Frontal cortex (tissue), 4 donors: Measurements from ENCODE around the gene BAHCC1. TPM values are rescaled to one million over a fixed set of nuclear protein-coding genes. Genes with fewer than 3 reads are reported as not detected.
A peak's percentile ranks its signal among the peaks of the same experiment; 100 is the strongest.
"Not testable (repeated sequence)": the region's sequence is repeated elsewhere in the genome, so short reads cannot be mapped to it uniquely, and the experiment has no call there.

Source experiments
- DNase-seq, 2 donors: peaks; one replicate each; pipeline ENCODE4 v3.0.0; 2012; ENCODE audit warnings: low spot score in 2 of 2
- FAIRE-seq: peaks from 2 replicates; lab custom pipeline; 2012; peaks lifted over from hg19 to GRCh38; lab: Jason Lieb, UNC
- total RNA-seq: library from RNA; depleted of rRNA; stranded (reverse); fragments of >200 nt; gene quantifications from one replicate; pipeline ENCODE4 v1.2.3, GENCODE V29; 2014
- donor health status: control.
- donor health status: control.
- donor health status: control.

Gene BAHCC1
- total RNA-seq, 1 donor from 2014 or later: 5.7 TPM

GRCh38 chr17:81420769-81421462 lies 25.7 kb downstream of the BAHCC1 start:
- FAIRE-seq (no peak), DNase-seq (peak; percentile 78 to 83)

GRCh38 chr17:81422776-81423697 lies 27.8 kb downstream of the BAHCC1 start:
- DNase-seq: no peak
- FAIRE-seq: no peak

DNA sequence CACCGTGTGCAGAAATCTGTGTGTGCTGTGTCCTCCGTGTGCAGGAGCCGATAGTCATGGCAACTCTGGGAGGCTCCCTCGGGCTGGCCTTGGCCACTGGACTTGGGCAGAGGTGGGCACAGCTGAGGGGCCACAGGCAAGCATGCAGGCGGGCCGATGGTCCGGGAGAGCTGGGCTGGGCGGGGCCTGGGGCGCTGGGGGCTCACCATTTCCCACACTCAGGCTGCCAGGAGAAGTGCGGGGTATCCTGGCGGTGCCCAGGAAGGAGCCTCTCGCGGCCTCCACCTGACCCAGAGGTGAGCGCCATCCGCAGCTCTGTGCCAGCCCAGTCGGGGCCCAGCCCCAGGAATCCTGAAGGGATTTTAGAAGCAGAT lies 28.4 kb downstream of the BAHCC1 start:
- no peak for FAIRE-seq
- no peak for DNase-seq

DNA sequence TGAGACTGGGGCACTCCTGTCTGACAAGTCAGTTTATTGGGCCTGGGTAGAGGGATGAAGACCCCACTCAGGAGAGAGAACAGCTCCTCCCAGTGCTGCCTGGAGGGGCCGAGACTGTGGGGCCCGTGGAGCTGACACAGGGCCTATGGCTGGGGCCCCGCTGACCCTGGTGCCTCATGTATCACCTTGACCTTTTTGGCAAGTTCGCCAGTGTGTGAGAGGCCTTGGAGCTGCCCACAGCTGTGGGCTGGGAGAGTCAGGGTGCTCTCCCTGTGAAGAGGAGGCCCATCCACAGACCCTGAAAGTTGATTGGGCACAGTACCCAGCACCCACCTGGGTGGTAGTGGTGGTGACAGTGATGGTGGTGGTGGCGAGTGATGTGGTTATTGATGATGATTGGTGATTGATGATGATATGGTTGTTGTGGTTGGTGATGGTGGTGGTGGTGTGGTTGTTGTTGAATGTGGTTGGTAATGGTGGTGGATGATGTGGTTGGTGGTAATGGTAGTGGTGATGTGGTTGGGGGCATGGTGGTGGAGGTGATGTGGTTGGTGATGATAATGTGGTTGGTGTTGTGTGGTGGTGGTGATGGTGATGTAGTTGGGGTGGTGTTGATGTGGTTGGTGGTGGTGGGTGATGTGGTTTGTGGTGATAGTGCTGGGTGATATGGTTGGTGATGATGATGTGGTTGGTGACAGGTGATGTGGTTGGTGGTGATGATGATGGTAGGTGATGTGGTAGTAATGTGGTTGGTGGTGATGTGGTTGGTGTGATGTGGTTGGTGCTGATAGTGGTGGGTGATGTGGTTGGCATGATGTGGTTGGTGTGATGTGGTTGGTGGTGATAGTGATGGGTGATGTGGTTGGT lies 29.1 kb downstream of the BAHCC1 start:
- FAIRE-seq (no peak), DNase-seq (no peak)

DNA sequence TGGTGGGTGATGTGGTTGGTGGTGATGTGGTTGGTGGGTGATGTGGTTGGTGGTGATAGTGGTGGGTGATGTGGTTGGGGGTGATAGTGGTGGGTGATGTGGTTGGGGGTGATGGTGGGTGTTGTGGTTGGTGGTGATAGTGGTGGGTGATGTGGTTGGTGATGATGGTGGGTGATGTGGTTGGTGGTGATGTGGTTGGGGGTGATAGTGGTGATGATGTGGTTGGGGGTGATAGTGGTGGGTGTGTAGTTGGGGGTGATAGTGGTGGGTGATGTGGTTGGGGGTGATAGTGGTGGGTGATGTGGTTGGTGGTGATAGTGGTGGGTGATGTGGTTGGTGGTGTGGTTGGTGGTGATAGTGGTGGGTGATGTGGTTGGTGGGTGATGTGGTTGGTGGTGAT lies 29.8 kb downstream of the BAHCC1 start:
- not testable (repeated sequence) for DNase-seq, FAIRE-seq

- not testable (repeated sequence) for DNase-seq, FAIRE-seq
These were observed 30.6 kb downstream of the BAHCC1 start for GRCh38 chr17:81425716-81426392.

DNA sequence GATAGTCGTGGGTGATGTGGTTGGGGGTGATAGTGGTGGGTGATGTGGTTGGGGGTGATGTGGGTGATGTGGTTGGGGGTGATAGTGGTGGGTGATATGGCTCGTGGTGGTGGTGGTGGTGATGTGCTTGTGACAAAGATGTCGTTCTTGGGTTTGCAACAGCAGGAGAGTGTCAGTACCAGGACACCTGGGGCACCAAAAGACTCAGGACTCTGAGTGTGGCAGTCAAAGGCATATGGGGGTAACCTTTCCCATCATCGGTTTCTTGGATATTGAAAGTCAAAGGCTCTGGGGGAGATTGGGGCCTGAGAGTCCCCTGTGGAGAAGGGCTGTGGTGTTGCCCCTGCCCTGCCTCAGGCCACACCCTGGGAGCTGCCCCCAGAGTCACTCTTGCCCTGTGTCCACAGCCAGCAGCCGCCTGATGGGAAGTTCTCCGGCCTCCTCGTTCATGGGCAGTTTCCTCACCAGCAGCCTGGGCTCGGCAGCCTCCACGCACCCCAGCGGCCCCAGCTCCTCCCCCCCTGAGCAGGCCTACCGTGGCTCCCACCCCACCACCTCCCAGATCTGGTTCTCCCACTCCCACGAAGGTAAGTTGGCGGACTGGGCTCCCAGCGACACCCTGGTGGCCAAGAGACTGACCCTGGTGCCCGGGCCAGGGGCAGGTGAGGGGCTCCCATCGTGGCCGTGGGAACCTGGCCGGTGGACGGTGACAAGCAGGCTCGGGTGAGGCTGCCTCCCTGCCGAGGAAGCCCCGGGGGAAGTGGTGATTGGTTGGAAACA lies 31.3 kb downstream of the BAHCC1 start:
- FAIRE-seq (no peak), DNase-seq (no peak)

- no peak for DNase-seq
- FAIRE-seq: no peak
These were observed 32.2 kb downstream of the BAHCC1 start for GRCh38 chr17:81427173-81428120.

DNA sequence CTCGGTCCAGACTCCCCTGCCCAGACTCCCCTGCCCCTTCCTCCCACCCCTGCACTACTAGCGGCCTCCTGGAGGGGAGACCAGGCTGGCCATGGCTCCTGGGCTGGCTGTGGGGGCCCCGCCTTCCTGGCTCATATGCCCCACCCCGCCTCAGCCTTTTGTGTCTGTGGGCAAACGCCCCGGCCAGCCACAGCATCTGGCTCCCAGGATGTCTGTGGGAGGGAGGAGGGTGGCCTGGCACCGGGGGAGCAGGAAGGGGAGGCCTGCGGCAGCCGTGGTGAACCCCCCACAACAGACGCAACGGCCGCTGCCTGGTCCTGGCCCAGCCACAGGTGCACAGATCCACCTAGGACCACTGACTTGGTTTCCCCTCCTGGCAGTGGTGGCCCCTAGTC lies 32.9 kb downstream of the BAHCC1 start:
- DNase-seq: peak in 1 of 2 donors; percentile 71
- FAIRE-seq: no peak

GRCh38 chr17:81428516-81428915 lies 33.3 kb downstream of the BAHCC1 start:
- FAIRE-seq (no peak), DNase-seq (no peak)

DNA sequence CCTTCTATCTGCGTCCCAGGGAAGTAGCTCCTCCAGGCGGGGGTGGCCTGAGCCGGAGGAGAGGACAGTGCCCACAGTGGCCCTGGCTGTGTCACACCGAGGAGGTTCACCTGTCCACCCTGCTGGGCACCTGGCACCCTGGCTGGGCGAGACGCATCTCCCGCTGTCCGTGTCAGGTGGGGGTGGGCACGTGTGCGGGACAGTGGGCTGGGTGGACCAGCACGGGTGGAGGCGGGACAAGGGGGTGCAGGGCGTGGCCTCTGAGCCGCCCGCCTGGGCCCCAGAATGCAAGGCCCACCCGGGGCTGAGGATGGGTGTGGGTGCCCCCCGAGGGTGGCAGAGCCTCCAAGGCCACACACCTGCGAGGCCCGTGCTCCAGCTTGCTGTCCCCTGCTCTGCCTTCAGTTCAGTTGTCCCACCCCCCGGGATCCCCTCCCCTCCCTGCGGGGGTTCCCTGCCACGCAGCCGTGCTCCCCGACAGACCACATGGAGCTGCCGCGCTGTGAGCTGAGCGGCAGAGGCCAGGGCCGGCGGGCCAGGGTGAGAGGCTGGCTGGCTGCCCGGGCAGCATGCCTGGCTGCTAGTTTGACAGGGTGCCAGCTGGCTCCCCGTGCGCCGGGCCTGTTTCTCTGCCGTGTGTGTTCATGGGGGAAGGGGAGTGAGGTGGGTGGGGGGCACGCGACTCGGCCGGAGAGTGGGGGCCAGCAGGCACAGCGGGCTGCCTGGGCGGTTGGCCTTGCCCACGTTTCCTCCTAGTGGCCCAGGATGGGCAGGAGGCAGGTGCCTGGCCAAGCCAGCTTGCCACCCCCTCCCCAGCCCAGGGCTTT lies 33.9 kb downstream of the BAHCC1 start:
- peak; percentile 77 to 85 for DNase-seq
- no peak for FAIRE-seq

- no peak for FAIRE-seq
- peak in 1 of 2 donors; percentile 70 for DNase-seq
These were observed 34.7 kb downstream of the BAHCC1 start for GRCh38 chr17:81429821-81430551.

- DNase-seq (no peak), FAIRE-seq (no peak)
These were observed 36.6 kb downstream of the BAHCC1 start for GRCh38 chr17:81431545-81432482.

GRCh38 chr17:81432941-81433340 lies 37.7 kb downstream of the BAHCC1 start:
- no peak for FAIRE-seq
- DNase-seq: no peak

GRCh38 chr17:81433656-81434055 lies 38.4 kb downstream of the BAHCC1 start:
- DNase-seq: no peak
- no peak for FAIRE-seq
